VCaP (cell line): Measurements from ENCODE around the gene PHRF1.

ENCODE experiments used
- H3K27ac ChIP-seq: fragments of 450-650 bp; 2 replicates; pipeline ENCODE4 v1.5.1; 2017
- CTCF ChIP-seq: fragments of 450-650 bp; conservative IDR thresholded peaks from 2 replicates; pipeline ENCODE4 v1.5.1; 2017; ENCODE audit warnings: mild to moderate bottlenecking, moderate library complexity

The PHRF1 gene

GRCh38 chr11:613369-613968 lies 37.2 kb downstream of the PHRF1 start:
- no peak for TF ChIP-seq CTCF
- peak overlapping the region; percentile 87 for H3K27ac ChIP-seq

- no peak for TF ChIP-seq CTCF
- peak overlapping the region; percentile 87 for H3K27ac ChIP-seq
Measured at GRCh38 chr11:614021-614622, 37.9 kb downstream of the PHRF1 start.

- TF ChIP-seq CTCF = no peak
- peak overlapping the region; percentile 87 for H3K27ac ChIP-seq
Measured at GRCh38 chr11:614623-615503, 38.6 kb downstream of the PHRF1 start.

GRCh38 chr11:615504-616319 lies 39.4 kb downstream of the PHRF1 start, which contains the start of gene IRF7:
IRF7 (minus strand) TSS chr11:615950; CDS start chr11:615364, 586 bp downstream.
- H3K27ac ChIP-seq = peak within 1 kb of the TSS; percentile 87
- no peak for TF ChIP-seq CTCF

- peak overlapping the region; percentile 87 for H3K27ac ChIP-seq
- no peak for TF ChIP-seq CTCF
Measured at GRCh38 chr11:616320-617198, 40.3 kb downstream of the PHRF1 start.

GRCh38 chr11:617199-617911 lies 41.1 kb downstream of the PHRF1 start:
- no peak for TF ChIP-seq CTCF
- no peak overlapping the region for H3K27ac ChIP-seq
